Measurements from ENCODE around the gene C6orf141.

C6orf141 gene

GRCh38 chr6:49540614-49541013, 9.9 kb upstream of the C6orf141 start:
- DNase-seq: no peak

GRCh38 chr6:49541210-49541724, 9.2 kb upstream of the C6orf141 start:
- peak in 1 of 2 donors; percentile 7 for DNase-seq

GRCh38 chr6:49541936-49542335, 8.5 kb upstream of the C6orf141 start:
- DNase-seq: no peak

GRCh38 chr6:49543087-49543858, 7.2 kb upstream of the C6orf141 start:
- peak; percentile 29 to 50 for DNase-seq

GRCh38 chr6:49546331-49546730, 4.1 kb upstream of the C6orf141 start:
- no peak for DNase-seq

GRCh38 chr6:49548613-49549304, 1.7 kb upstream of the C6orf141 start:
- DNase-seq: no peak

GRCh38 chr6:49549691-49550491, 577 bp upstream of the C6orf141 start:
- DNase-seq: no peak

- no peak for DNase-seq
Observed at GRCh38 chr6:49551078-49551865, 804 bp downstream of the C6orf141 start.

- peak in 1 of 2 donors; percentile 1 for DNase-seq
Observed at GRCh38 chr6:49551866-49552129, 1.3 kb downstream of the C6orf141 start.

- no peak for DNase-seq
Observed at GRCh38 chr6:49552596-49552995, 2.1 kb downstream of the C6orf141 start.

- no peak for DNase-seq
Observed at GRCh38 chr6:49553384-49553783, 2.9 kb downstream of the C6orf141 start.

- DNase-seq: no peak
Observed at GRCh38 chr6:49555951-49556350, 5.5 kb downstream of the C6orf141 start.

- DNase-seq: peak; percentile 36 to 47
Observed at GRCh38 chr6:49556429-49556837, 6.0 kb downstream of the C6orf141 start.

GRCh38 chr6:49557177-49557576, 6.7 kb downstream of the C6orf141 start:
- no peak for DNase-seq

- DNase-seq: no peak
Observed at GRCh38 chr6:49558238-49558637, 7.8 kb downstream of the C6orf141 start.

GRCh38 chr6:49563006-49563886, 12.8 kb downstream of the C6orf141 start:
- DNase-seq: no peak

- DNase-seq: no peak
Observed at GRCh38 chr6:49564552-49564951, 14.1 kb downstream of the C6orf141 start.

- no peak for DNase-seq
Observed at GRCh38 chr6:49565261-49565660, 14.8 kb downstream of the C6orf141 start.

- DNase-seq: no peak
Observed at GRCh38 chr6:49565855-49566254, 15.4 kb downstream of the C6orf141 start.

- no peak for DNase-seq
Observed at GRCh38 chr6:49570474-49571079, 20.1 kb downstream of the C6orf141 start.

GRCh38 chr6:49576618-49577017, 26.1 kb downstream of the C6orf141 start:
- DNase-seq: no peak

All from inflammatory macrophage (primary cell).